ENCODE data around the gene FDXACB1. TPM values are rescaled to one million over a fixed set of nuclear protein-coding genes. Genes with fewer than 3 reads are reported as not detected.
A peak's percentile ranks its signal among the peaks of the same experiment; 100 is the strongest.

Gene FDXACB1
- total RNA-seq, 1 donor: 3.7 TPM

- no peak for DNase-seq (ENCODE audit: low read depth)
Measured at GRCh38 chr11:111879637-111879960, 634 bp upstream of the FDXACB1 start.

GRCh38 chr11:111878385-111878848 lies 548 bp downstream of the FDXACB1 start:
- DNase-seq (ENCODE audit: low read depth): peak; percentile 40
- TF ChIP-seq CTCF (IDR thresholded peaks at IDR 0.05; ENCODE audit: insufficient read depth, low read length): no peak
- peak overlapping the region; percentile 78 for H3K4me3 ChIP-seq (ENCODE audit: low read depth, low read length)

More at GRCh38 chr11:111879637-111879960, 634 bp upstream of the FDXACB1 start:
- H3K4me3 ChIP-seq (ENCODE audit: low read depth, low read length): peak overlapping the region; percentile 78
- TF ChIP-seq CTCF (IDR thresholded peaks at IDR 0.05; ENCODE audit: insufficient read depth, low read length): no peak

GRCh38 chr11:111871693-111872161 lies 7.2 kb downstream of the FDXACB1 start:
- H3K4me3 ChIP-seq (ENCODE audit: low read depth, low read length): peak overlapping the region; percentile 89
- DNase-seq (ENCODE audit: low read depth): no peak
- no peak for TF ChIP-seq CTCF (IDR thresholded peaks at IDR 0.05; ENCODE audit: insufficient read depth, low read length)

- peak within 1 kb of the TSS; percentile 89 for H3K4me3 ChIP-seq (ENCODE audit: low read depth, low read length)
- DNase-seq (ENCODE audit: low read depth): peak; percentile 90
- peak; percentile 61 for TF ChIP-seq CTCF (IDR thresholded peaks at IDR 0.05; ENCODE audit: insufficient read depth, low read length)
Measured at GRCh38 chr11:111870886-111871692, 7.9 kb downstream of the FDXACB1 start, which contains the start of gene ALG9. Gene ALG9 (minus strand): TSS chr11:111871581. CDS start chr11:111871482, 99 bp downstream.

- no peak for DNase-seq (ENCODE audit: low read depth)
- TF ChIP-seq CTCF (IDR thresholded peaks at IDR 0.05; ENCODE audit: insufficient read depth, low read length): no peak
- peak overlapping the region; percentile 89 for H3K4me3 ChIP-seq (ENCODE audit: low read depth, low read length)
Measured at GRCh38 chr11:111870522-111870885, 8.5 kb downstream of the FDXACB1 start.

GRCh38 chr11:111870113-111870512 lies 8.9 kb downstream of the FDXACB1 start:
- no peak for TF ChIP-seq CTCF (IDR thresholded peaks at IDR 0.05; ENCODE audit: insufficient read depth, low read length)
- no peak overlapping the region for H3K4me3 ChIP-seq (ENCODE audit: low read depth, low read length)
- DNase-seq (ENCODE audit: low read depth): no peak
